Measurements from ENCODE around the gene CPA5. TPM values are rescaled to one million over a fixed set of nuclear protein-coding genes. Genes with fewer than 3 reads are reported as not detected.

Gene CPA5, protein sequence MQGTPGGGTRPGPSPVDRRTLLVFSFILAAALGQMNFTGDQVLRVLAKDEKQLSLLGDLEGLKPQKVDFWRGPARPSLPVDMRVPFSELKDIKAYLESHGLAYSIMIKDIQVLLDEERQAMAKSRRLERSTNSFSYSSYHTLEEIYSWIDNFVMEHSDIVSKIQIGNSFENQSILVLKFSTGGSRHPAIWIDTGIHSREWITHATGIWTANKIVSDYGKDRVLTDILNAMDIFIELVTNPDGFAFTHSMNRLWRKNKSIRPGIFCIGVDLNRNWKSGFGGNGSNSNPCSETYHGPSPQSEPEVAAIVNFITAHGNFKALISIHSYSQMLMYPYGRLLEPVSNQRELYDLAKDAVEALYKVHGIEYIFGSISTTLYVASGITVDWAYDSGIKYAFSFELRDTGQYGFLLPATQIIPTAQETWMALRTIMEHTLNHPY
- not detected for total RNA-seq (2013)
- polyA plus RNA-seq (not detected), polyA minus RNA-seq (not detected in 2 replicates), total RNA-seq (0 to 0.92 (median 0.03) reads per million in 11 experiments)

DNA sequence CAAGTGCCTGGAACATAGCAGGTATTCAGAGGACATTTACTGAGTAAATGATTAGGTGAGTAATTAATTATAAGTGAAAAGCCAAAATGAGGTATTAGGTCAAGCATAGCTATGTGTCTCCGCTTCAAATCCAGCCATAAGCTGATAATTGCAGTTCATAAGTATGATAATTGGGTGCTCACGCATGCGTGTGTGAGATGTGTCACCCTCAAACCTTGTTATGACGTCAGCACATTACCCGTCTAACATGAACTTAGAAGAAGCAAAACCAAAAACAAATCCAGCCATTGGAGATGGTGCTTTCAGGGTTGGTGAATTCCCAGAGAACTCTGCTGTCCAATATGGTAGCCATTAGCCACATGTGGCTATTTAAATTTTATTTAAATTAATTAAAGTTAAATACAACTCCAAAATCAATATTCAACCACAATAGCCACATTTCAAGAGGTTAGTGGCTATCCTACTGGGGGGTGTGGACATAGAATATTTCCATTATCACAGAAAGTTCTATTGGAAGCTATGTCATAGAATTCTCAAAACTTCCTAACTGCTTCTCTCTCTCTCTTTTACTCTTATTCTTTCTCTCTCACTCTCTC, at the start of gene CPA5:
Gene CPA5, plus strand, starts transcription at position 546 of the 596 bp plus-strand sequence. CDS start 1,670 bp downstream, outside the sequence.
- no peak for DNase-seq
- H3K9ac ChIP-seq (ENCODE audit: insufficient read depth, low read length, poor library complexity, severe bottlenecking), result no peak within 1 kb of the TSS
- no peaks in the 10 kb centered on the region for H3K36me3 ChIP-seq (replicated peaks in 1 of 2; ENCODE audit: control insufficient read depth in 1 of 2, insufficient read depth in 2 of 2, low read length in 2 of 2)
- H3K9me3 ChIP-seq (replicated peaks in 1 of 2; ENCODE audit: control insufficient read depth in 1 of 2, insufficient read depth in 1 of 2, low read length in 2 of 2), result peaks cover 0 to 4% of the 10 kb centered on the region in 2 donors
- no peaks in the 10 kb centered on the region for H3K36me3 Mint-ChIP-seq
- H3K4me2 ChIP-seq (replicated peaks; ENCODE audit: extremely low read depth, low read length, poor library complexity, severe bottlenecking), result no peak within 1 kb of the TSS
- no peaks in the 10 kb centered on the region for H3K79me2 ChIP-seq (ENCODE audit: insufficient read depth, low read length)
- H3K4me1 Mint-ChIP-seq, result no peaks in the 10 kb centered on the region
- no peaks in the 10 kb centered on the region for H3K27me3 ChIP-seq (ENCODE audit: control insufficient read depth in 2 of 2, insufficient read depth in 2 of 2, low read length in 2 of 2)
- no peak within 1 kb of the TSS for H3K4me3 Mint-ChIP-seq
- no peaks in the 10 kb centered on the region for H4K20me1 ChIP-seq (ENCODE audit: insufficient read depth, low read length)
- H3K4me1 ChIP-seq (ENCODE audit: control insufficient read depth in 1 of 2, insufficient read depth in 2 of 2, low read length in 2 of 2), result no peaks in the 10 kb centered on the region
- H3K27ac Mint-ChIP-seq, result no peak within 1 kb of the TSS
- TF ChIP-seq, protein P1, sequence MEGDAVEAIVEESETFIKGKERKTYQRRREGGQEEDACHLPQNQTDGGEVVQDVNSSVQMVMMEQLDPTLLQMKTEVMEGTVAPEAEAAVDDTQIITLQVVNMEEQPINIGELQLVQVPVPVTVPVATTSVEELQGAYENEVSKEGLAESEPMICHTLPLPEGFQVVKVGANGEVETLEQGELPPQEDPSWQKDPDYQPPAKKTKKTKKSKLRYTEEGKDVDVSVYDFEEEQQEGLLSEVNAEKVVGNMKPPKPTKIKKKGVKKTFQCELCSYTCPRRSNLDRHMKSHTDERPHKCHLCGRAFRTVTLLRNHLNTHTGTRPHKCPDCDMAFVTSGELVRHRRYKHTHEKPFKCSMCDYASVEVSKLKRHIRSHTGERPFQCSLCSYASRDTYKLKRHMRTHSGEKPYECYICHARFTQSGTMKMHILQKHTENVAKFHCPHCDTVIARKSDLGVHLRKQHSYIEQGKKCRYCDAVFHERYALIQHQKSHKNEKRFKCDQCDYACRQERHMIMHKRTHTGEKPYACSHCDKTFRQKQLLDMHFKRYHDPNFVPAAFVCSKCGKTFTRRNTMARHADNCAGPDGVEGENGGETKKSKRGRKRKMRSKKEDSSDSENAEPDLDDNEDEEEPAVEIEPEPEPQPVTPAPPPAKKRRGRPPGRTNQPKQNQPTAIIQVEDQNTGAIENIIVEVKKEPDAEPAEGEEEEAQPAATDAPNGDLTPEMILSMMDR (IDR thresholded peaks at IDR 0.05), result no peak
- H3K4me3 ChIP-seq (replicated peaks in 1 of 3; ENCODE audit: low read depth in 2 of 3, low read length in 3 of 3), result no peak within 1 kb of the TSS
- H3K27ac ChIP-seq (ENCODE audit: low read depth in 1 of 2, low read length in 2 of 2), result no peak within 1 kb of the TSS
- intact Hi-C loops (cut with micrococcal nuclease), result no loop called here
- peaks cover 0 to 7% (median 2%) of the 10 kb centered on the region in 7 donors for H3K9me3 Mint-ChIP-seq
- WGBS (ENCODE audit: insufficient coverage), result no CpG with 5 or more reads among the region's 5 CpGs
- H2AFZ ChIP-seq (ENCODE audit: insufficient read depth, low read depth, low read length, poor library complexity, severe bottlenecking), result no peak within 1 kb of the TSS
- H3K27me3 Mint-ChIP-seq (ENCODE audit: low read depth in 3 of 3), result peaks cover 0 to 7% (median 0%) of the 10 kb centered on the region in 3 donors

DNA sequence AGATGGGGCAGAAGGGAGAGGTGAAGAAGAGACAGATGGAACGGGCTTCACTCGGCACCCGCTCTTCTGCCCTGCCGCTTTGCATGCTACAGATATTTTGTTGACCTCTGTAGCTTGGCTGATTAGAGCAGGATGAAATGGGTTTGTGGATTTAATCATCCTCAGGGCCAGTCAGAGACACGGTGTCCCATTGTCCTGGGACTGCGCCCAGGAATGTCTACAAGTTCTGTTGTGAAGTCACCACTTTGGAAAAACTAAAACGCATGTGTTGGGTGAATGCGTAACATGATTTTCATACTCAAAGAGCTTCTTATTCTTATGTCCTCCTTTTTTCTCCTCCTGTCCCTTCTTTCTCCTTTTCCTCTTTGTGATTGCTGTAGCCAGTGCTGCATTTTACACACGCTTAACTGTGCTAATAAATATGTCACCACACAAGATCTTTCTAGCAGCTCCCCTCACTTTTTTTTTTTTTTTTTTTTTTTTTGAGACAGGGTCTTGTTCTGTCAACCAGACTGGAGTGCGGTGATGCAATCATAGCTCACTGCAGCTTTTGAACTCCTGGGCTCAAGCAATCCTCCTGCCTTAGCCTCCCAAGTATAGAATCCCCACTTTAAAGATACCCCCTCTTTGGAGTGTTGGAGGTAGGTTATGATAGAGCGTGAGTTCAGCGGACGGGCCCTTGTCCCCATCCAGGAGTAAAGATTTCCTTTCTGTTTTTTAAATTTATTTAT, 48.2 kb upstream of the CPA5 start:
- H3K4me1 ChIP-seq (ENCODE audit: control insufficient read depth in 1 of 2, insufficient read depth in 2 of 2, low read length in 2 of 2), result no peaks in the 10 kb centered on the region
- no peaks in the 10 kb centered on the region for H3K9me3 ChIP-seq (replicated peaks in 1 of 2; ENCODE audit: control insufficient read depth in 1 of 2, insufficient read depth in 1 of 2, low read length in 2 of 2)
- H3K27ac ChIP-seq (ENCODE audit: low read depth in 1 of 2, low read length in 2 of 2), result no peak overlapping the region
- Mint-ChIP-seq H3K9me3 (peaks cover 0 to 3% (median 1%) of the 10 kb centered on the region in 7 donors), H3K27ac (no peak overlapping the region), H3K4me3 (no peak overlapping the region), H3K4me1 (peaks cover 2% of the 10 kb centered on the region), H3K36me3 (no peaks in the 10 kb centered on the region), H3K27me3 (ENCODE audit: low read depth in 3 of 3) (peaks cover 0 to 3% (median 2%) of the 10 kb centered on the region in 3 donors)
- no peaks in the 10 kb centered on the region for H3K36me3 ChIP-seq (replicated peaks in 1 of 2; ENCODE audit: control insufficient read depth in 1 of 2, insufficient read depth in 2 of 2, low read length in 2 of 2)
- no peaks in the 10 kb centered on the region for H3K79me2 ChIP-seq (ENCODE audit: insufficient read depth, low read length)
- no peaks in the 10 kb centered on the region for H4K20me1 ChIP-seq (ENCODE audit: insufficient read depth, low read length)
- no peak overlapping the region for H2AFZ ChIP-seq (ENCODE audit: insufficient read depth, low read depth, low read length, poor library complexity, severe bottlenecking)
- TF ChIP-seq, protein P1 (IDR thresholded peaks at IDR 0.05), result no peak
- intact Hi-C loops (cut with micrococcal nuclease), result no loop called here
- WGBS (ENCODE audit: insufficient coverage), result 100% methylated on average over 4 of the region's 13 CpGs
- H3K27me3 ChIP-seq (ENCODE audit: control insufficient read depth in 2 of 2, insufficient read depth in 2 of 2, low read length in 2 of 2), result no peaks in the 10 kb centered on the region
- H3K9ac ChIP-seq (ENCODE audit: insufficient read depth, low read length, poor library complexity, severe bottlenecking), result no peak overlapping the region
- no peak overlapping the region for H3K4me2 ChIP-seq (replicated peaks; ENCODE audit: extremely low read depth, low read length, poor library complexity, severe bottlenecking)
- DNase-seq, result no peak
- H3K4me3 ChIP-seq (replicated peaks in 1 of 3; ENCODE audit: low read depth in 2 of 3, low read length in 3 of 3), result no peak overlapping the region
